Adrenal gland (tissue), 5 donors: Measurements from ENCODE around the gene PDZRN3.

ENCODE experiments used
- CTCF ChIP-seq, 6 experiments: fragments of 450-650 bp in 4 of 6; fragments of 200-600 bp in 2 of 6; sonication (generic) in 1 of 6; IDR thresholded peaks; 1 replicate in 5 of 6; 2 replicates in 1 of 6; pipeline versions ENCODE4 v1.5.1 to v1.8.0; 2016 to 2021; ENCODE audit warnings: antibody characterized with exemption in 6 of 6, mild to moderate bottlenecking in 2 of 6, moderate library complexity in 1 of 6
- POLR2A ChIP-seq, 2 donors: fragments of 450-650 bp; IDR thresholded peaks; one replicate each; pipeline ENCODE4 v1.6.1; 2017; ENCODE audit warnings: antibody characterized with exemption in 2 of 2, mild to moderate bottlenecking in 2 of 2, moderate library complexity in 1 of 2
- donor health status: DM: no; HTN: no; CAD: no.

- TF ChIP-seq POLR2A (IDR thresholded peaks at IDR 0.05) = no peak
- no peak for TF ChIP-seq CTCF (IDR thresholded peaks at IDR 0.05)
Measured at GRCh38 chr3:73568371-73568862, 56.3 kb downstream of the PDZRN3 start.
